NCI-H2029 treated with DMSO at 0.1 percent for 48 hours (cell line): Measurements from ENCODE around the gene RAB25.

Source experiments
- DNase-seq: peaks from one replicate; lab custom pipeline; 2025; lab: John Stamatoyannopoulos, UW

RAB25 gene

DNA sequence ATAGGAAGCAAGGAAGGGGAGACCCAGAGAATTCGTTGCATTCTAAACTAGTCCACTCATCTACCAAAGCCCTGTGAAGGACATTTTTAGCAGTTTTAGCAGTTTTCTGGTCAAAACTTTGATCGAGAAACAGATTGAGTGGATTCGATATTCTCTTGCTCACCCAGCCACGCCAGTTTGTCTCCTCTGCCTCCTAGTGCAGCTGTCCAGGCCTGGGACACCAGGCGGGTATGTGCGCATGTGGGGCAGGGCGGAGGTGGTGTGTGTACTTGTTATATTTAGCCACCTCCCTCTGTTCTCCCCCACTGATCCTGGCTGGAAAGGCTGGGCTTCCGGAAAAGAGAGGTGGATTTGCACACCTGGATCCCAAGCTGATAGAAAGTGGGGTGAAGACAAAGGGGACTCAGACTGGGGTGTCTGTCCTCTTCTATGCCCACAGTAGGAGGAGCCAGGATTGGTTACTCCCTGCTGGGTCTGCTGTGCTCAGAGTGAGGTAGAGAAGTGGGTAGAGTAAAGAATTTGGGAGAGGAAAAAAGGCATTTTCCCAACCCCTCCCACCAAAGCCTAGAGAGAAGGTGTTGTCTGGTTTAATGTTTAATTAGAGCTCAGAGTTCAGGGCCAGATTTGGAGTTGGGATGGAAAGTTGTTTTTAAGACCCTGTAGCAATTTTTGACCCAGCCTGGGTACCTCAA is 57.4 kb downstream of the RAB25 start:
- no peak for DNase-seq

DNA sequence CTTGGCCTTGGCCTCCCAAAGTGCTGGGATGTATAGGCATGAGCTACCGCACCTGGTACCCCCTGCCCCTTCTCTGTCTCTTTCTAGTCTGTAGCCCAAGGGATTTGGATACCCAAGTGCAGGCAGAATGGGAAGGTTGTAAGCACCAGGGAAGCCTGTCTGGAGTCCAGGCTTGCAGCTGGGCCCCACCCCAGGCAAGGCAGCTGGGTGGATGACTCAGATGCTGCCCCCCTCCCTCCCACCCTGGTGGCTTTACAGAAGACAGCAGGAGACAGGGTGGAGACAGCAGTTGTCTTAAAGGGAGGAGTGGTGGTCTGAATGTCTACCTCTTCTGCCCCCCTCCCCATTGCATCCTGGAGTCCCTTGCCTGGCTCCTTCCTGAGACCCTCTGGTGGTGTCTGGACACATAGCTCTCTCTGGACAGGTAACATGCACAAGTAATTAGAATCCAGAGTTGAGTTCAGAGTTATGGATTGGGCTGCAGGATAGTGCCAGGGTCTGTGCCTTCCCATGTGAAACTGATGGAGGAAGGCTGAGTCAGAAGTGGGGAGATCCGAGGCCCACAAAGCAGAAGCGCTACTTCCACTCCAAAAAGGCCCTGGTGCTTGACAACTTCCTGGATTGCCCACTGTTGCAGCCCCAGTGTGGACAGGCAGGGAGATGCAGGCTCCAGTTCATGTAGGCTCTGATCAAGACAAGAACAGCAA is 58.7 kb downstream of the RAB25 start:
- no peak for DNase-seq
